Measurements from ENCODE around the gene RIPK4.
"Not testable (repeated sequence)": the region's sequence is repeated elsewhere in the genome, so short reads cannot be mapped to it uniquely, and the experiment has no call there.

RIPK4 gene

GRCh38 chr21:41794600-41794999 is 27.7 kb upstream of the RIPK4 start:
- DNase-seq: no peak

GRCh38 chr21:41792711-41793110 is 25.9 kb upstream of the RIPK4 start:
- no peak for DNase-seq

- DNase-seq: peak; percentile 52
Measured at GRCh38 chr21:41786509-41786987, 19.7 kb upstream of the RIPK4 start.

GRCh38 chr21:41785262-41785661 is 18.4 kb upstream of the RIPK4 start:
- not testable (repeated sequence) for DNase-seq

- no peak for DNase-seq
Measured at GRCh38 chr21:41784456-41785102, 17.7 kb upstream of the RIPK4 start.

GRCh38 chr21:41783476-41784180 is 16.8 kb upstream of the RIPK4 start:
- peak; percentile 94 for DNase-seq

GRCh38 chr21:41781050-41781410 is 14.2 kb upstream of the RIPK4 start:
- DNase-seq: no peak

- DNase-seq: no peak
Measured at GRCh38 chr21:41780337-41781049, 13.6 kb upstream of the RIPK4 start.

- DNase-seq: peak; percentile 70
Measured at GRCh38 chr21:41779659-41780058, 12.8 kb upstream of the RIPK4 start.

GRCh38 chr21:41778930-41779600 is 12.2 kb upstream of the RIPK4 start:
- peak; percentile 67 for DNase-seq

GRCh38 chr21:41777951-41778815 is 11.3 kb upstream of the RIPK4 start:
- peak; percentile 66 for DNase-seq

GRCh38 chr21:41776778-41777177 is 9.9 kb upstream of the RIPK4 start:
- DNase-seq: no peak

- DNase-seq: no peak
Measured at GRCh38 chr21:41775149-41775472, 8.3 kb upstream of the RIPK4 start.

- peak; percentile 31 for DNase-seq
Measured at GRCh38 chr21:41774467-41775148, 7.8 kb upstream of the RIPK4 start.

- DNase-seq: no peak
Measured at GRCh38 chr21:41772351-41773080, 5.7 kb upstream of the RIPK4 start.

GRCh38 chr21:41771625-41771945 is 4.7 kb upstream of the RIPK4 start:
- no peak for DNase-seq

- no peak for DNase-seq
Measured at GRCh38 chr21:41770901-41771624, 4.2 kb upstream of the RIPK4 start.

GRCh38 chr21:41769933-41770332 is 3.1 kb upstream of the RIPK4 start:
- DNase-seq: no peak

- no peak for DNase-seq
Measured at GRCh38 chr21:41769521-41769920, 2.7 kb upstream of the RIPK4 start.

GRCh38 chr21:41769111-41769510 is 2.3 kb upstream of the RIPK4 start:
- no peak for DNase-seq

Data from NCI-H345 (cell line).